PFSK-1 (cell line): ENCODE measurements around the gene IL10RA.

Source experiments
- POLR2AphosphoS5 ChIP-seq: IDR thresholded peaks from 2 replicates; pipeline ENCODE4 v1.6.1; 2012; ENCODE audit warnings: low read depth, mild to moderate bottlenecking, control low read depth, low read length, moderate library complexity
- REST ChIP-seq, 2 experiments: IDR thresholded peaks; 2 replicates each; pipeline versions ENCODE4 v1.6.1 to v1.8.0; 2011 to 2012; ENCODE audit warnings: low read depth in 2 of 2, low read length in 2 of 2, control low read depth in 1 of 2, inconsistent platforms in 1 of 2, mild to moderate bottlenecking in 1 of 2, moderate library complexity in 1 of 2; ENCODE audit not compliant: insufficient read depth in 1 of 2
- SIN3A ChIP-seq: IDR thresholded peaks from 2 replicates; pipeline ENCODE4 v1.6.1; 2012; ENCODE audit warnings: mild to moderate bottlenecking, low read length, moderate library complexity, borderline replicate concordance; ENCODE audit not compliant: insufficient read depth
- TAF1 ChIP-seq: IDR thresholded peaks from 2 replicates; pipeline ENCODE4 v1.6.1; 2012; ENCODE audit warnings: low read length, control low read depth, borderline replicate concordance; ENCODE audit not compliant: insufficient read depth

GRCh38 chr11:117999354-117999993, 13.3 kb downstream of the IL10RA start:
- TF ChIP-seq POLR2AphosphoS5 (no peak), TAF1 (no peak), SIN3A (no peak), REST (IDR thresholded peaks at IDR 0.05; ENCODE audit: insufficient read depth in 1 of 2, low read depth in 2 of 2, low read length in 2 of 2) (no peak)
